Stimulated activated naive CD8-positive, alpha-beta T cell treated with anti-CD3 and anti-CD28 coated beads, Interleukin-15, amount 100 ng/mL, for 72 hours (primary cell): Measurements from ENCODE around the gene BCO1.

Experiments
- ATAC-seq: fragments of 150-1000 bp; cut with Tn5 transposase; 2 replicates; pipeline ENCODE4 v1.10.0; 2021; ENCODE audit warnings: mild to moderate bottlenecking, moderate library complexity
- DNase-seq, 2 donors: peaks; one replicate each; pipeline ENCODE4 v3.0.0; 2021 to 2022
- H3K27ac Mint-ChIP-seq, 2 donors: one replicate each; pipeline ENCODE4 v1.8.0; 2022; ENCODE audit warnings: mild to moderate bottlenecking in 2 of 2, mixed read lengths in 2 of 2, moderate library complexity in 2 of 2
- H3K27me3 Mint-ChIP-seq: one replicate; pipeline ENCODE4 v1.8.0; 2022; ENCODE audit warnings: mixed read lengths
- H3K4me1 Mint-ChIP-seq: one replicate; pipeline ENCODE4 v1.8.0; 2022; ENCODE audit warnings: mild to moderate bottlenecking, mixed read lengths
- H3K4me3 Mint-ChIP-seq, 2 donors: one replicate each; pipeline ENCODE4 v1.8.0; 2022; ENCODE audit warnings: mild to moderate bottlenecking in 2 of 2, mixed read lengths in 2 of 2, moderate library complexity in 1 of 2
- H3K9me3 Mint-ChIP-seq, 2 donors: one replicate each; pipeline ENCODE4 v1.8.0; 2022; ENCODE audit warnings: mixed read lengths in 2 of 2

The BCO1 gene

DNA sequence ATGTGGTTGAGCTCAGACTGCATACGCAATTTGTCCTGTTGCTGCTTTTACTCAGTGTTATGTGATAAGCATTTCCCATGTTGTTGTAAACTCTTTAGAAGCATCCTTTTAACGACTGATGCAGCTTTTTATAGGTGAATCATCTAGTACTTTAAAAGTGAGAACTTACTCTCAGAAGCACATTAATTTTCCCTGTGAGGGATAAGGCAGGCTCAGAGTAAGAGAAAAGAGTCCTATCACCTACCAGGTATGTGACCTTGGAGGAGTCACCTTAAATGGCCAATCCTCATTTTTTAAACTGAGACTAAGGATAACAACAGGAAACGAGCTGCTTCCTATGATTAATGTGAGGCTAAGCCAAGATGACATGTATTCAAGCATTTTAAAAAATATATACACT, 41.9 kb downstream of the BCO1 start:
- no peak for DNase-seq
- no peaks in the 10 kb centered on the region for H3K27me3 Mint-ChIP-seq
- no peaks in the 10 kb centered on the region for H3K9me3 Mint-ChIP-seq
- H3K4me3 Mint-ChIP-seq = no peak overlapping the region
- ATAC-seq = no peak
- H3K4me1 Mint-ChIP-seq = no peaks in the 10 kb centered on the region
- no peak overlapping the region for H3K27ac Mint-ChIP-seq

DNA sequence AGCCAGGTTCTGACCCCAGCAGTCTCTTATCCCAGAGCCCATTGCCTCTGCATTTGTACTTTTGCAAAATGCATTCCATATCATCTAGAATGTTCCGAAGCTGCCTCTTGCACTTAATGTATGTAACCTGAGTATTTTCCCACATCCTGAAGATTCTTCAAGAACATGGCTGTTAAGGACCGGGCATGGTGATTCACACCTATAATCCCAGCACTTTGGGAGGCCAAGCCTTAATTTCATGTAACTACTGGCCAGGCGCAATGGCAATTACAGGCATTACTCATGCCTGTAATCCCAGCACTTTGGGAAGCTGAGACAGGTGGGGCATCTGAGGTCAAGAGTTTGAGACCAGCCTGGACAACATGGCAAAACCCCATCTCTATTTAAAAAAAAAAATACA, 44.6 kb downstream of the BCO1 start:
- no peak overlapping the region for H3K4me3 Mint-ChIP-seq
- ATAC-seq = no peak
- DNase-seq = no peak
- H3K4me1 Mint-ChIP-seq = no peaks in the 10 kb centered on the region
- H3K9me3 Mint-ChIP-seq = no peaks in the 10 kb centered on the region
- no peaks in the 10 kb centered on the region for H3K27me3 Mint-ChIP-seq
- H3K27ac Mint-ChIP-seq = no peak overlapping the region

DNA sequence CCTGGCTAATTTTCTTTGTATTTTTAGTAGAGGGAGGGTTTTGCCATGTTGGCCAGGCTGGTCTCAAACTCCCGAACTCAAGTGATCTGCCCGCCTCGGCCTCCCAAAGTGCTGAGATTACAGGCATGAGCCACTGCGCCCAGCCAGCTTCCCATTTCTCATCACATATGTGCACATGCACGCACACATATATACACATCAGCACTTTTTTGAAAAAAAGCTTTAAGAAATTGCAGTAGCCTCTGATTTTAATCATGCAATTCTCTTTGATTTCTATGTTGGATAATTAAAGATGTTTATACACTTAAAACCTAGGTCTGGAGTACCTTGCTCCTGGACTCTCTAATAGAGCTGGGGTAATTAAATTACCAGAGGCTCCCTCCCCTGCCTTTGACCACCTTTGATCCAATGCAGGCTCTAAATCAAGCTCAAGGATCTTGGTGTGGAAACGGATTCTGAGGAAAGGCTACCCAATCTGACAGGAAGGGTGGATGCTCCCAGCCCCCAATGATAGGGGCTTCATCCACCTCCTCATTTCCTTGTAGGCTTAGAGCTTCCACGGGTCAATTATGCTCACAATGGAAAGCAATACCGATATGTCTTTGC, 46.6 kb downstream of the BCO1 start:
- no peak for DNase-seq
- ATAC-seq = no peak
- Mint-ChIP-seq H3K27ac (no peak overlapping the region), H3K9me3 (no peaks in the 10 kb centered on the region), H3K4me1 (no peaks in the 10 kb centered on the region), H3K27me3 (peaks cover 8% of the 10 kb centered on the region), H3K4me3 (no peak overlapping the region)

DNA sequence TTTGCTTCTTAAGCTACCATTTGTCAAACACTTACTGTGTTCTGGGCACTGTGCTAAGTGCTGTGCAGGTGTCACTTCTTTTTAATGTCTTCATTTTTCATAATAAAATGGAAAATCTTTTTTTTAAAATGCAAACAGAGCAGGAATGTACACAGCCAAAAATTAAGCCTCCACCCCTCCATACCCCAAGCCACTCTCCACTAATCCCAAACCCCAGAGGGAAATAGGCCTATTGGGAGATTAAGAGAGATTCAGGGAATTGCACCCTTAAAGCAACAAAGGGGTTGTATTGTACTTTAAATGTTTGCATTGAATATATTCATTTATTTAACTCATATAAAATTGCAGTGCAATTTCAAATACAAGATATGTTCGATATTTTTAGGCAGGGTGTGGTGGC, 47.7 kb downstream of the BCO1 start:
- H3K4me3 Mint-ChIP-seq = no peak overlapping the region
- no peak overlapping the region for H3K27ac Mint-ChIP-seq
- peaks cover 19% of the 10 kb centered on the region for H3K27me3 Mint-ChIP-seq
- no peak for ATAC-seq
- no peaks in the 10 kb centered on the region for H3K9me3 Mint-ChIP-seq
- H3K4me1 Mint-ChIP-seq = no peaks in the 10 kb centered on the region
- DNase-seq = no peak

DNA sequence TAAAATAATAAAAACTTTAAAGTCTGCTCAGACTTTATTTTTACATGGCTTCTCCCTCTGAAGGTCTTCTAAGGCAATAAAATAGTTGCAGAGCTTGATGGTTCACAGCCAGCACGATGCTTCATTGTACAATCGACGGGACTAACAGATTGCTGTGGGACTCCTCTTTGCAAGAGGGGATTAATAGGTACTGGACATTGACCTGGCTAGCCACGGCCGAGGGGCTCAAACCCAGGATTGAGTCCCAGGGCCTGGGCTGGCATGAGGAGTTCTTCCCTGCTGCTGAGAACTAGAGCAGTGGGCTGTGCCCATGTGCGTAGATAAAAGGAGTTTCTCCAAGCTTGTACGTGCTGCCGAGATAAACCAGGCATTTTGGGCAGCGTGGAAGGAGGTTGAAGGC, 52.6 kb downstream of the BCO1 start:
- Mint-ChIP-seq H3K4me1 (no peaks in the 10 kb centered on the region), H3K4me3 (no peak overlapping the region), H3K27me3 (peaks cover 47% of the 10 kb centered on the region), H3K9me3 (no peaks in the 10 kb centered on the region), H3K27ac (no peak overlapping the region)
- DNase-seq (no peak), ATAC-seq (no peak)

DNA sequence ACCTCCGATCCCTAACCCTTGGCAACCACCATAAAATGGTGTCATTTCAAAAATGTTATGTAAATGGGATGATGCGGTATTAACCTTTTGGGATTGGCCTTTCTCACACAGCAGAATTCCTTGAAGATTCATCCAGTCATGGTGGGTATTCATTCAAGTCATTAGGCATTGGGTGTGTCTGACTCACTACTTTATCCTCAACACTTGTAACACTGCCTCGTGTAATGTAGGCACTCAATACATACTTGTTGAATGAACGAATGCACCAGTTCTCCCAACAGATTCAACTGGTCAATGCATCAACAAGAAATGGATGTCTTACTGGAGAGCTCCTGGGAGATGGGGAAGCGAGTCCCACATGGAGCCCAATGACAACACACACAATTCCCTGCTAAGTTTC, 54.4 kb downstream of the BCO1 start:
- no peak overlapping the region for H3K27ac Mint-ChIP-seq
- no peak for DNase-seq
- H3K9me3 Mint-ChIP-seq = no peaks in the 10 kb centered on the region

DNA sequence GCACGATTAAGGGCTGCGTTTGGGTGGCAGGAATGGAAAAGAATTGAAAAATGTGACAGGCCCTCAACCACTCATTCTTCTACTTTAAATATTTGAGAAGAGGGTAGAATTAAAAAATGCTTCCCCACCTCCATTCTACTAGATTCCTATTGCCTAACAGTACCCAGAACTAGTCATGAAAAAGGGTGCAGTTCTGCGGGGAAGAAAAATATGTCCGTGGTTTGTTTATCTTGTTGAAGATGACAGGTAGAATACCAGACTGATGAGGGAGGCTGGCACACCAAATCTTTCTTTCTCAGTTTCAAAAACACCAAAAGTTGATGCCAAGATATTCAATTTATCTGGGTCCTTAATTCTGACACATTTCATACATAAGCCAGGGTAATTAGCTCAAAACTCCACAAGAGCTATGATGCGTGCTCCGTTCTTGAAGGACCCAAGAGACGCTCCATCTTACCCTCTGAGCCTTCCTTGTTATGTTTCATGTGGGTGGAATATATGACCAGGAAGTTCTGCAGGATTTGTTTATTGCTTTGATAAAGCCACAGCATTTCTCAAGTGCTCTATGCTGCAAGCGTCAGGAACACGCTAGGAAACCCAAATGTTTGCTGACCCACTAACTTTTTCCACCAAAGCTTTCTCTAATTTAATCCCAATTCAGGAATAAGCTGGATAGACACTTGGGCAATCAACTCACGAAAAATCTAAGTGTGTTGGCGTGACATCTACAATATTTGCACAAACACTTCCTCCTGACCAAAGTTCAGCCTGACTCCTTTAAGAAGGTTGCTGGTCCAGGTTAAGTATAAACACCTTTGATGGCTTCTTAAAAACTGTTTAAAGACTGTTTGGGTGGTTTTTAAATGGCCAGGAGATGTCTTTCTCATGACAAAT, 55.7 kb downstream of the BCO1 start:
- H3K27me3 Mint-ChIP-seq = peaks cover 54% of the 10 kb centered on the region
- ATAC-seq (no peak), DNase-seq (no peak)
- H3K4me1 Mint-ChIP-seq = no peaks in the 10 kb centered on the region
- H3K27ac Mint-ChIP-seq = no peak overlapping the region
- no peak overlapping the region for H3K4me3 Mint-ChIP-seq
- no peaks in the 10 kb centered on the region for H3K9me3 Mint-ChIP-seq

More for the DNA sequence above, 54.4 kb downstream of the BCO1 start:
- Mint-ChIP-seq H3K4me3 (no peak overlapping the region), H3K4me1 (no peaks in the 10 kb centered on the region), H3K27me3 (peaks cover 58% of the 10 kb centered on the region)
- ATAC-seq = no peak

DNA sequence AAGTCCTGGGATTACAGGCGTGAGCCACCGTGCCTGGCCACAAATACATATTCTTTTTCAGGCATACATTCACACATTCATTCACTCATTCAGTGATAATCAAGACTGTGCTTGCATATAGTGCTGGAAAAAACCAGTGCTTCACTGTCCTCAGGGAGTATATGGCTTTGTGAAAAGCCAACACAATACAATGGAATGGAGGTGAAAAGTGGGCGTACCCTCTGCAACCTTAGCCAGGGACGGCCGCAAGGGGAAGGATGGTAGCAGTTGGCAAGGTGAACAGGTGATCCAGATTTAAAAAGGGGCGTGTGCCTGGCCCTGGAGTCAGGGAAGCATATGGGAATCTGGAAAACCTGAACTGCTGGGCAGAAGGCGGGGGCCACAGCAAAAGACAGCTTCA, 58.1 kb downstream of the BCO1 start:
- ATAC-seq = no peak
- Mint-ChIP-seq H3K4me3 (no peak overlapping the region), H3K9me3 (peaks cover 0 to 6% of the 10 kb centered on the region in 2 donors), H3K27me3 (peaks cover 36% of the 10 kb centered on the region), H3K27ac (no peak overlapping the region), H3K4me1 (peaks cover 5% of the 10 kb centered on the region)
- DNase-seq = no peak

DNA sequence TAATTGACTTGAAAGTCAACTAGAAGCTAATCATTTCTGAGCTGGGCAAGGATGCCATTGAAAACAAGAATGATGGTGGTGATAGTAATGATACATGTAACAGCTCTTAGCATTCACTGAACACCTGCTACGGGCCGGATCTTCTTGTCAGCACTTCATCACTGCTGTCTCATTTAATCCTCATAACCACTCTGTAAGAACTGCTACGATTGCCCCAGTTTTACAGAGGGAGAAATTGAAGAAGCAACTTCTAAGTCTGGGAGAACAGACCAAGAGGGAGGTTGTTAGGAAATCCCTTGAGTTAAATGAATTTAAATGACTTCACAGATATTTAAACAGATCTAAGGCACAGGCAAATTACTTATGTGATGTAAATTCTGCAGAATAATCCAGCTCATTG, 69.3 kb downstream of the BCO1 start:
- no peak for ATAC-seq
- peaks cover 42% of the 10 kb centered on the region for H3K4me1 Mint-ChIP-seq
- no peaks in the 10 kb centered on the region for H3K9me3 Mint-ChIP-seq
- DNase-seq = no peak
- H3K27ac Mint-ChIP-seq = no peak overlapping the region
- H3K27me3 Mint-ChIP-seq = no peaks in the 10 kb centered on the region
- no peak overlapping the region for H3K4me3 Mint-ChIP-seq

DNA sequence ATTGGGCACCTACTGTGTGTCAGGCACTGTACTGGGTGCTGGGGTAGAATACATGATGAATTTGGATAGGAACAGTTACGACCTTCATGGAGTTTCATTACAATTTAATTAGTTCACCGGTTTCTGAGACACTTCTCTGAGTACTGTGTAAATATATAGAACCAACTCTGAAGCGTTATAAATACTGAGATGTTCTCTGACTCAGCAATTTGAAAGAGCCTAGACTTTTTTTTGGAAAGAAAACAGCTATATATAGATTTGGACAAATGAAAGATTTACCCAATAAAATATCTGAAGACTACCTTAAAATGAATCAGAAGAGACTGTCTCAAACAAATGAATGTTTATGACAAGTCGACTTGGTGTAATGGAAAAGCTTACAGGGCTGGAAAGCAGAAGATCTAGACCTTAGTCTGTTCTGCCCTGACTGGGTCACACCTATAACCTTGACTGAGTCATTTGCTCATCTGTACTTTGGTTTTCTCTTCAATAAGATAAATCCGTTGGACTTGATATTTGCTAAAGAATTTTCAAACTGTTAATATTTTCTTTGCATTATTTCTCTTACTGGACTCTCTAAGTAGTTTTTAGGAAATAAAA, 71.7 kb downstream of the BCO1 start:
- DNase-seq (no peak), ATAC-seq (peak; percentile 25)
- Mint-ChIP-seq H3K4me3 (peak overlapping the region in 1 of 2 donors; percentile 2), H3K27ac (no peak overlapping the region), H3K9me3 (no peaks in the 10 kb centered on the region), H3K27me3 (no peaks in the 10 kb centered on the region), H3K4me1 (peaks cover 60% of the 10 kb centered on the region)

DNA sequence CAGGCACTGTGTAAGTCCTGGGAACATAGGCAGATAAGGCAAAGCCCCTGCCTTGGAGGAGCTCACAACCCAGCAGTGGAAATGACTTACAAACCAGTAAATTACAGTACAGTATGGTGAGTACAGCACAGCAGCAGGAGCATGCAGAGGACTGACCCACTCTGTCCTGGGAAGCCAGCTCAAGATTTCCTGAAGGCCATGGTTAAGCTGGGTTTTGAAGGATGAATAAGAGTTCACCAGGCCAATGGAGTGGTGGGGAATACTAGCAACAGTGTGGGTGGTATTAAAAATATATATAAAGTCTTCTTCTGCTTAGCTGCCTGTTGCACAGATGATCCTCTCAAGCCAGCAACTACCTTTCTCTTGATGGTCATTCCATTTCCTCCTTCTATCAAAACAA, 73.3 kb downstream of the BCO1 start:
- ATAC-seq (no peak), DNase-seq (no peak)
- H3K27ac Mint-ChIP-seq = no peak overlapping the region
- peaks cover 69% of the 10 kb centered on the region for H3K4me1 Mint-ChIP-seq
- no peak overlapping the region for H3K4me3 Mint-ChIP-seq
- H3K27me3 Mint-ChIP-seq = no peaks in the 10 kb centered on the region
- H3K9me3 Mint-ChIP-seq = no peaks in the 10 kb centered on the region

DNA sequence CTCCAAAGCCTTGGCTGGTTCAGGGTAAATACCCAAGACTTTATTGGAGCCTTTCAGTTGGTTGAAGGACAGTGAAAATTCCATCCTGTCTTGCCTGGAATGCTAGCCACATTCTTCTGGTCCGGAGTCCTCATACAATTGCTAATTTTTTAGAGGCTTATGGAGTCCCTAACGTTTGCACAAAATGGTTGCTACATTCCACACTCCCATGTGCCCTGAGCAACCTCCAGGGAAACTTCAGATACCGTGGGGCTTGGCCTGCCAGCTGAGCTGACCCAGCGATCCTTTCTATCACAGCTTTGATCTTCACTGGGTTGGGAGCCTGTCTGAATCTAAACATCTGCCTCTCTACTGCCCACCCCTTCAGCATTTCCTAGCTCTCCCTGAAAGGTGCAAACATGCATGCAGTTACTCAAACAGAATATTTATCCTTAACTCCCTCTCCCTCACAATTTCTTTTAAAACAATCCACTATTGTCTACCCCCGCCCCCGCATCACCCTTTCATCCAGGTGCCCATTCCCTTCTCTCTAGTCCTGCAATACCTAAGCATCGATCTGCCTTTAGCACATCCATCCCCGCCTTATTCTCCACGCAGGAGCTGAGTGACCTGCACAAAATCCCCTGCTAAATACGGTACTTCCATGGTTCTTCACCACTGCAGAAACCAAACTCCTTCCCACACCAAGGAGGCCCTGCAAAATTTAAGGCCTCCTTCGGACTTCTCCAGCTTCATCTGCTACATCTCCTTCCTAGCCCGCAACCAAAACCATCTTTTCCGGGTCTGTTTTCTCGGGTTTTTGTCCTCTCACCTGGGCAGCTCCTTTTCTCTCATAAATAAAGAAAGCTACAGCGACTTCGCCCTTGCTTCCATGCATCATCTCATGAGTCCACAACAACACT, 75.5 kb downstream of the BCO1 start:
- peak overlapping the region; percentile 86 to 97 for H3K27ac Mint-ChIP-seq
- ATAC-seq = no peak

DNA sequence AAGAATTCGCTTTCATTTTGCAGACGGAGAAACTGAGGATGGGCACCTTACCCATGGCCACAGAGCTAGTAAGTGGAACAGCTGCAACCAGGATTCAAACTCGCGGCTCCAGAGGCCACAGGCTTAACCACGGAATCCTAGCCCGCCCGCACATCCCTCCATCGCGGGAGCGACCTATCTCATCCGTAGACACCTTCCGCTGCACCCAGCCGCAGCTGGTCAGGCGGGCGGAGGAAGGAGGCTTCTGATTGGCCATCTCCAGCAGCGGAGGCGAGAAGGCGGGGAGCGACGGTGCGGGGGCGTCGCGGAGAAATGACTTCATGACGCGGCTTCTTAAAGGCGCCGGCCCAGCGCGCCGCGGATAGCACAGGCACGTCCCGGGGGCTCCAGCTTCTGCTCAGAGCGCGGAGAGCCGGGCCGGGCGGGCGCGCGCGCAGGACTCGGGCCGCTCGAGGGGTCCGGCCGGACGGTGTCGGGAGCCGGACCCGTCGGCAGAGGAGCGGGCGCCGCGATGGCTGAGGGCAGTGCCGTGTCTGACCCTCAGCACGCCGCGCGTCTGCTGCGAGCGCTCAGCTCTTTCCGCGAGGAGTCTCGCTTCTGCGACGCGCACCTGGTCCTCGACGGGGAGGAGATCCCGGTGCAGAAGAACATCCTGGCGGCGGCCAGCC, 76.2 kb downstream of the BCO1 start, which contains the start of gene GAN:
GAN (plus strand) TSS at position 360 of the 668 bp plus-strand sequence; CDS start at position 512, 152 bp downstream.
- H3K4me1 Mint-ChIP-seq = peaks cover 67% of the 10 kb centered on the region
- no peaks in the 10 kb centered on the region for H3K9me3 Mint-ChIP-seq
- ATAC-seq = peak; percentile 96
- no peaks in the 10 kb centered on the region for H3K27me3 Mint-ChIP-seq
- peak; percentile 92 to 96 for DNase-seq
- peak within 1 kb of the TSS; percentile 83 to 94 for H3K4me3 Mint-ChIP-seq
- peak within 1 kb of the TSS; percentile 95 to 97 for H3K27ac Mint-ChIP-seq

More for the DNA sequence above, 75.5 kb downstream of the BCO1 start:
- H3K4me1 Mint-ChIP-seq = peaks cover 69% of the 10 kb centered on the region
- H3K27me3 Mint-ChIP-seq = no peaks in the 10 kb centered on the region
- no peaks in the 10 kb centered on the region for H3K9me3 Mint-ChIP-seq
- DNase-seq = peak in 1 of 2 donors; percentile 2
- H3K4me3 Mint-ChIP-seq = peak overlapping the region; percentile 83 to 94

DNA sequence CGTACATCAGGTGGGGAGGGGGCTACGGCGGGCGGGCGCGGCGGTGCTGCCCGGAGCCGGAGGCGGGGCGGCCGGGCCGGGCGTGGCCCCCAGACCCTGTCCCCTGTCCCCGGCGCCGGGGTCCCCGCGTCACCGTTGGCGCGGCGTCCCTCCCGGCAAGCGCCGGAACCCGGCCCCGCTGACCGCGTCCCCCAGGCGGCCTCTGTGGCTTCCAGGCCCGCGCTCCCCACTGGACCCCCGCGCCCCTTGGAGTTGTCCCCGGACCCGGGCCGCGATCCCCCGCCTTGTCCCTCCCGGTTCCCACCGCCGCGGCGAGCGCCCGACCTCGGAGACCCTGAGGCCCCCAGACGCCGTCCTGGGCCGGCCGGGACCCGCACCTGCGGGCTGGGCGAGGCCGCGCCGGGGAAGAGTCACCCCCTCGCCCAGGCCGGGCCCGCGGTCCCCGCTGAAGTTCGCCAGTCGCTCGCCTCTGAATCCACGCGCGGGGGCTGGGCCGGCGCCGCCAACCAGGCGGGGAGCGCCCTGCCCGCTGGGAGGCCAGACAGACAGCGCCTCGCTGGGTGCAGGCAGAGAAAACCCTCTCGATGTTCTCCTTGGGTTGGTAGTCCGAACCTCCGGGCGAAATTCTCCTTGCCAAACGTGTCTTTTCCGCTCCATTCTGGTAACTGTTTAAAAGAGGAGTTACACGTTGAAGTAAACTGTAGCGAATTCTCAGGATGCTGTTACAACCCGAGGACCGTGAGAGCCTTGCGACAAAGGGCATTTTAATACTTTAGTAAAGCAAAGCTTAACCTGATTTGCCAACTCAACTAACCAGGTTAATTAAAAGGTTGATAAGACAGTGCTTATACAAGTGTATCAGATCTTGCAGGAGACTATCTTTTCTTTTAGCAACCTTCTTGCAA, 77.0 kb downstream of the BCO1 start:
- ATAC-seq = peak; percentile 42
- H3K27ac Mint-ChIP-seq = peak overlapping the region in 1 of 2 donors; percentile 95
- H3K27me3 Mint-ChIP-seq = no peaks in the 10 kb centered on the region
- peaks cover 74% of the 10 kb centered on the region for H3K4me1 Mint-ChIP-seq
- DNase-seq = peak; percentile 50 to 51
- H3K9me3 Mint-ChIP-seq = no peaks in the 10 kb centered on the region
- peak overlapping the region; percentile 83 to 94 for H3K4me3 Mint-ChIP-seq
